ENCODE data around the gene TIMP2. TPM values are rescaled to one million over a fixed set of nuclear protein-coding genes. Genes with fewer than 3 reads are reported as not detected.
A peak's percentile ranks its signal among the peaks of the same experiment; 100 is the strongest.

Gene TIMP2
- 100 to 1,000 TPM in 1 of 2 donors, 10 to 100 TPM in 1; 95.6 to 176 TPM for total RNA-seq
- 10 to 100 TPM; 47.5 to 88.2 TPM for polyA plus RNA-seq
- long read RNA-seq, donor 1, transcript TIMP2-201 (5 exons, 3,652 nt): major isoform, 59 of 70 reads
- long read RNA-seq, donor 1, partial matches to known transcripts: 7 of 70 reads
- long read RNA-seq, donor 1, other reads (novel, unspliced or antisense): 0 of 70 reads
- long read RNA-seq, donor 2, transcript TIMP2-201 (5 exons, 3,652 nt): major isoform, 19 of 24 reads
- long read RNA-seq, donor 2, partial matches to known transcripts: 5 of 24 reads
- long read RNA-seq, donor 2, other reads (novel, unspliced or antisense): 0 of 24 reads
- long read RNA-seq, donor 3, transcript TIMP2-201 (5 exons, 3,652 nt): major isoform, 29 of 29 reads
- long read RNA-seq, donor 3, partial matches to known transcripts: 0 of 29 reads
- long read RNA-seq, donor 3, other reads (novel, unspliced or antisense): 0 of 29 reads
- long read RNA-seq, donor 4, transcript TIMP2-201 (5 exons, 3,652 nt): major isoform, 19 of 20 reads
- long read RNA-seq, donor 4, partial matches to known transcripts: 0 of 20 reads
- long read RNA-seq, donor 4, other reads (novel, unspliced or antisense): 0 of 20 reads
- long read RNA-seq, donor 5, transcript TIMP2-201 (5 exons, 3,652 nt): major isoform, 62 of 70 reads
- long read RNA-seq, donor 5, partial matches to known transcripts: 6 of 70 reads
- long read RNA-seq, donor 5, other reads (novel, unspliced or antisense): 0 of 70 reads

- no peaks in the 10 kb centered on the region for H3K36me3 ChIP-seq (ENCODE audit: control insufficient read depth in 4 of 4, insufficient read depth in 4 of 4, low read length in 4 of 4)
- peak within 1 kb of the TSS; percentile 65 for H3K4me3 ChIP-seq
- no peaks in the 10 kb centered on the region for H3K27me3 ChIP-seq (ENCODE audit: control insufficient read depth in 3 of 3, insufficient read depth in 3 of 3, low read length in 2 of 3)
- ATAC-seq (ENCODE audit: insufficient read depth, low FRiP score): peak; percentile 65
- H3K9me3 ChIP-seq (ENCODE audit: control insufficient read depth in 4 of 4, insufficient read depth in 3 of 4, low read length in 3 of 4): no peaks in the 10 kb centered on the region
- peak; percentile 95 to 97 (median 95) for DNase-seq
- H3K27ac ChIP-seq (ENCODE audit: low read depth in 1 of 2, low read length in 1 of 2): peak within 1 kb of the TSS; percentile 67 to 92
- H3K9ac ChIP-seq (ENCODE audit: insufficient read depth in 1 of 2, low read length in 2 of 2): peak within 1 kb of the TSS in 1 of 2 donors; percentile 67
- WGBS, 2 donors: 0 to 1% methylated on average over 32 to 52 of the region's 52 CpGs
- H3K4me1 ChIP-seq (ENCODE audit: control insufficient read depth in 5 of 5, insufficient read depth in 5 of 5, low read length in 5 of 5): peaks cover 10 to 36% (median 18%) of the 10 kb centered on the region in 5 donors
- TF ChIP-seq CTCF (IDR thresholded peaks at IDR 0.05; ENCODE audit: control extremely low read depth, extremely low read depth): no peak
Observed at GRCh38 chr17:78925234-78925633, at the start of gene TIMP2. Gene TIMP2 (minus strand): TSS chr17:78925387. CDS start chr17:78925088, 299 bp downstream.

GRCh38 chr17:78973792-78974520, 48.8 kb upstream of the TIMP2 start:
- 82 to 87% methylated on average over 23 of the region's 23 CpGs for WGBS, 2 donors
- DNase-seq (no peak), ATAC-seq (ENCODE audit: insufficient read depth, low FRiP score) (no peak)
- Histone ChIP-seq H3K27me3 (ENCODE audit: control insufficient read depth in 3 of 3, insufficient read depth in 3 of 3, low read length in 2 of 3) (no peaks in the 10 kb centered on the region), H3K4me3 (no peak overlapping the region), H3K27ac (ENCODE audit: low read depth in 1 of 2, low read length in 1 of 2) (no peak overlapping the region), H3K4me1 (ENCODE audit: control insufficient read depth in 5 of 5, insufficient read depth in 5 of 5, low read length in 5 of 5) (peaks cover 6 to 43% (median 21%) of the 10 kb centered on the region in 5 donors), H3K36me3 (ENCODE audit: control insufficient read depth in 4 of 4, insufficient read depth in 4 of 4, low read length in 4 of 4) (peaks cover 0 to 10% (median 5%) of the 10 kb centered on the region in 4 donors), H3K9me3 (ENCODE audit: control insufficient read depth in 4 of 4, insufficient read depth in 3 of 4, low read length in 3 of 4) (no peaks in the 10 kb centered on the region), H3K9ac (ENCODE audit: insufficient read depth in 1 of 2, low read length in 2 of 2) (no peak overlapping the region)
- TF ChIP-seq CTCF (IDR thresholded peaks at IDR 0.05; ENCODE audit: control extremely low read depth, extremely low read depth): no peak

- peak in 1 of 3 donors; percentile 37 for DNase-seq
- no peak overlapping the region for H3K27ac ChIP-seq (ENCODE audit: low read depth in 1 of 2, low read length in 1 of 2)
- H3K4me1 ChIP-seq (ENCODE audit: control insufficient read depth in 5 of 5, insufficient read depth in 5 of 5, low read length in 5 of 5): peaks cover 1 to 39% (median 17%) of the 10 kb centered on the region in 5 donors
- no peaks in the 10 kb centered on the region for H3K27me3 ChIP-seq (ENCODE audit: control insufficient read depth in 3 of 3, insufficient read depth in 3 of 3, low read length in 2 of 3)
- 75% methylated on average over 11 of the region's 11 CpGs for WGBS, 2 donors
- H3K9ac ChIP-seq (ENCODE audit: insufficient read depth in 1 of 2, low read length in 2 of 2): no peak overlapping the region
- no peak for ATAC-seq (ENCODE audit: insufficient read depth, low FRiP score)
- no peak overlapping the region for H3K4me3 ChIP-seq
- peaks cover 0 to 9% (median 5%) of the 10 kb centered on the region in 4 donors for H3K36me3 ChIP-seq (ENCODE audit: control insufficient read depth in 4 of 4, insufficient read depth in 4 of 4, low read length in 4 of 4)
- no peaks in the 10 kb centered on the region for H3K9me3 ChIP-seq (ENCODE audit: control insufficient read depth in 4 of 4, insufficient read depth in 3 of 4, low read length in 3 of 4)
- TF ChIP-seq CTCF (IDR thresholded peaks at IDR 0.05; ENCODE audit: control extremely low read depth, extremely low read depth): no peak
Observed at GRCh38 chr17:78973196-78973595, 48.0 kb upstream of the TIMP2 start.
